HepG2 (cell line): ENCODE measurements around the gene DHTKD1. TPM values are rescaled to one million over a fixed set of nuclear protein-coding genes. Genes with fewer than 3 reads are reported as not detected.
A peak's percentile ranks its signal among the peaks of the same experiment; 100 is the strongest.

Source experiments
- BRD4 ChIP-seq: sonication (generic); formaldehyde crosslinking; IDR thresholded peaks from 2 replicates; pipeline ENCODE4 v1.4.0; 2020; ENCODE audit warnings: missing genetic modification reagents
- CBX5 ChIP-seq: sonication (generic); formaldehyde crosslinking; IDR thresholded peaks from 2 replicates; pipeline ENCODE4 v1.4.0; 2020; ENCODE audit warnings: missing genetic modification reagents, borderline replicate concordance
- JDP2 ChIP-seq: sonication (generic); formaldehyde crosslinking; IDR thresholded peaks from 2 replicates; pipeline ENCODE4 v1.8.1; 2022; ENCODE audit warnings: missing genetic modification reagents, borderline replicate concordance
- MZF1 ChIP-seq: sonication (generic); formaldehyde crosslinking; IDR thresholded peaks from 2 replicates; pipeline ENCODE4 v1.8.1; 2023; ENCODE audit warnings: mild to moderate bottlenecking, missing genetic modification reagents, borderline replicate concordance
- NFYC ChIP-seq: IDR thresholded peaks from 2 replicates; pipeline ENCODE4 v1.6.1; 2016; ENCODE audit warnings: missing genetic modification reagents, missing compliant biosample characterization
- ZFP90 ChIP-seq: sonication (generic); formaldehyde crosslinking; IDR thresholded peaks from 2 replicates; pipeline ENCODE4 v1.8.0; 2022; ENCODE audit warnings: missing genetic modification reagents, mild to moderate bottlenecking, inconsistent platforms, borderline replicate concordance
- ZNF235 ChIP-seq: sonication (generic); formaldehyde crosslinking; IDR thresholded peaks from 2 replicates; pipeline ENCODE4 v1.8.1; 2023; ENCODE audit warnings: mild to moderate bottlenecking, missing genetic modification reagents, borderline replicate concordance
- ZNF883 ChIP-seq: sonication (generic); formaldehyde crosslinking; IDR thresholded peaks from 2 replicates; pipeline ENCODE4 v1.5.1; 2020; ENCODE audit warnings: mild to moderate bottlenecking, missing genetic modification reagents; ENCODE audit errors: not compliant biosample characterization
- ZZZ3 ChIP-seq: sonication (generic); formaldehyde crosslinking; IDR thresholded peaks from 2 replicates; pipeline ENCODE4 v1.4.0; 2020; ENCODE audit warnings: missing genetic modification reagents, mild to moderate bottlenecking, borderline replicate concordance
- polyA plus RNA-seq, 8 experiments: library from polyadenylated mRNA; depleted of rRNA in 3 of 8; stranded (reverse) in 7 of 8; unstranded in 1 of 8; fragments of >200 nt; fragmentation: Illumina TruSeq in 4 of 8; extraction: Trizol in 4 of 8; gene quantifications; 2 replicates each; pipeline versions ENCODE4 v1.2.1 to v1.2.3, GENCODE V29; 2011 to 2016; ENCODE audit warnings: low read depth in 4 of 8, missing spikeins in 1 of 8, mixed read lengths in 1 of 8; ENCODE audit not compliant: insufficient read depth in 1 of 8
- total RNA-seq, 5 experiments: library from RNA; depleted of rRNA; stranded (reverse); fragments of >200 nt; fragmentation: Illumina TruSeq; extraction: Trizol; gene quantifications; 2 replicates each; pipeline ENCODE4 v1.2.3, GENCODE V29; 2016; ENCODE audit warnings: low read depth in 1 of 5
- TF ChIP-seq, protein P1 (sequence below): sonication (generic); formaldehyde crosslinking; IDR thresholded peaks from 2 replicates; pipeline ENCODE4 v1.4.0; 2020; ENCODE audit warnings: mild to moderate bottlenecking, missing genetic modification reagents
- TF ChIP-seq, protein P2 (sequence below), 2 experiments: sonication (generic) in 1 of 2; formaldehyde crosslinking in 1 of 2; IDR thresholded peaks; 2 replicates each; pipeline versions ENCODE4 v1.5.1 to v1.6.1; 2011 to 2020; ENCODE audit warnings: borderline replicate concordance in 1 of 2, low read depth in 1 of 2, low read length in 1 of 2, mild to moderate bottlenecking in 1 of 2, missing genetic modification reagents in 1 of 2, moderate library complexity in 1 of 2
- TF ChIP-seq, protein P3 (sequence below): sonication (generic); formaldehyde crosslinking; IDR thresholded peaks from 2 replicates; pipeline ENCODE4 v1.5.1; 2020; ENCODE audit warnings: mild to moderate bottlenecking, moderate library complexity, missing genetic modification reagents
- TF ChIP-seq, protein P4 (sequence below): sonication (generic); formaldehyde crosslinking; conservative IDR thresholded peaks from 2 replicates; pipeline ENCODE4 v1.5.0; 2020; ENCODE audit warnings: missing genetic modification reagents

Gene DHTKD1
- total and polyA plus RNA-seq, 2 of the 13 experiments (the other 11 are each of a cell fraction or from before 2014, with no cell fraction given) = 9.6 to 14.1 TPM

DNA sequence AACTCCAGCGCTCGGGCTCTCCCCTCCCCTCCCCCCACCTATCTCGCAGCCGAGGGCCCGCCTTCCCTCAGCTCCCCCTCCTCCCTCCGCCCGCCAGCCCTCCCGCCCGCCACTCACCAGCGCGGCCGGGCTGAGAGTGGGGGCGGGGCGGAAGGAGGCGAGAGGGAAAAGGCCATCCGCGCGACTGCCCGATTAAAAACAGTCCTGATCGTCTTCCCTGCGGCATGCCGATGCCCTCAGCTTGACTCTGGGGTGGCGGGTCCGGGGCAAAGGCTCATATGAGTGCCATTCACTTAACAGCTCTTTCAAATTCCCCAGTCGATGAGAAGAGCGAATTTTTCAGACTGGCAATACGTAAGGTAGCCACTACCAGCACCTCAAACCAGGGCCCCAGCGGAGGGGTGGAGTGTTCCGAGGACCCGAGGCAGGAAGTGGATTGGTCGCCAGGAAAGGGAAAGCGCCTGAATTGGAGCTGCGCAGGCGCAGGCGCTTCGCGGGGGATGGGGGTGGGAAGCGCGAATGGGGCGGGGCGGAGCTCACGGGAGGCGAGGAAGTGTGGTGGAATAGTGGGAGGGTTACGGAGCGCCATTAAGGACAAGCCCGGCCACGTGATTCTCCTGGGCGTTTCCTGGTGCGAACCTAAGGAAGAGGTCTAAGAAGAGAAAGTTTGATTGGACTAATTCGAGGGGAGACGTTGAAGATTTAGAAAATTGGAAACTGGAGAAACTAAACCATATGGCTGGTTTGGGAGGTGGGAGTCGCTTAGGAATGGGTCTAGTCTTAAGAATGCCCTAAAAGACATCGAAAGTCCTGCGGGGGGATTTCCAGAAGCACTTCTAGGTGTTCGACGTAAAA is 25.7 kb upstream of the DHTKD1 start, which contains the start of gene UPF2 (continued):
- TF ChIP-seq, protein P1, sequence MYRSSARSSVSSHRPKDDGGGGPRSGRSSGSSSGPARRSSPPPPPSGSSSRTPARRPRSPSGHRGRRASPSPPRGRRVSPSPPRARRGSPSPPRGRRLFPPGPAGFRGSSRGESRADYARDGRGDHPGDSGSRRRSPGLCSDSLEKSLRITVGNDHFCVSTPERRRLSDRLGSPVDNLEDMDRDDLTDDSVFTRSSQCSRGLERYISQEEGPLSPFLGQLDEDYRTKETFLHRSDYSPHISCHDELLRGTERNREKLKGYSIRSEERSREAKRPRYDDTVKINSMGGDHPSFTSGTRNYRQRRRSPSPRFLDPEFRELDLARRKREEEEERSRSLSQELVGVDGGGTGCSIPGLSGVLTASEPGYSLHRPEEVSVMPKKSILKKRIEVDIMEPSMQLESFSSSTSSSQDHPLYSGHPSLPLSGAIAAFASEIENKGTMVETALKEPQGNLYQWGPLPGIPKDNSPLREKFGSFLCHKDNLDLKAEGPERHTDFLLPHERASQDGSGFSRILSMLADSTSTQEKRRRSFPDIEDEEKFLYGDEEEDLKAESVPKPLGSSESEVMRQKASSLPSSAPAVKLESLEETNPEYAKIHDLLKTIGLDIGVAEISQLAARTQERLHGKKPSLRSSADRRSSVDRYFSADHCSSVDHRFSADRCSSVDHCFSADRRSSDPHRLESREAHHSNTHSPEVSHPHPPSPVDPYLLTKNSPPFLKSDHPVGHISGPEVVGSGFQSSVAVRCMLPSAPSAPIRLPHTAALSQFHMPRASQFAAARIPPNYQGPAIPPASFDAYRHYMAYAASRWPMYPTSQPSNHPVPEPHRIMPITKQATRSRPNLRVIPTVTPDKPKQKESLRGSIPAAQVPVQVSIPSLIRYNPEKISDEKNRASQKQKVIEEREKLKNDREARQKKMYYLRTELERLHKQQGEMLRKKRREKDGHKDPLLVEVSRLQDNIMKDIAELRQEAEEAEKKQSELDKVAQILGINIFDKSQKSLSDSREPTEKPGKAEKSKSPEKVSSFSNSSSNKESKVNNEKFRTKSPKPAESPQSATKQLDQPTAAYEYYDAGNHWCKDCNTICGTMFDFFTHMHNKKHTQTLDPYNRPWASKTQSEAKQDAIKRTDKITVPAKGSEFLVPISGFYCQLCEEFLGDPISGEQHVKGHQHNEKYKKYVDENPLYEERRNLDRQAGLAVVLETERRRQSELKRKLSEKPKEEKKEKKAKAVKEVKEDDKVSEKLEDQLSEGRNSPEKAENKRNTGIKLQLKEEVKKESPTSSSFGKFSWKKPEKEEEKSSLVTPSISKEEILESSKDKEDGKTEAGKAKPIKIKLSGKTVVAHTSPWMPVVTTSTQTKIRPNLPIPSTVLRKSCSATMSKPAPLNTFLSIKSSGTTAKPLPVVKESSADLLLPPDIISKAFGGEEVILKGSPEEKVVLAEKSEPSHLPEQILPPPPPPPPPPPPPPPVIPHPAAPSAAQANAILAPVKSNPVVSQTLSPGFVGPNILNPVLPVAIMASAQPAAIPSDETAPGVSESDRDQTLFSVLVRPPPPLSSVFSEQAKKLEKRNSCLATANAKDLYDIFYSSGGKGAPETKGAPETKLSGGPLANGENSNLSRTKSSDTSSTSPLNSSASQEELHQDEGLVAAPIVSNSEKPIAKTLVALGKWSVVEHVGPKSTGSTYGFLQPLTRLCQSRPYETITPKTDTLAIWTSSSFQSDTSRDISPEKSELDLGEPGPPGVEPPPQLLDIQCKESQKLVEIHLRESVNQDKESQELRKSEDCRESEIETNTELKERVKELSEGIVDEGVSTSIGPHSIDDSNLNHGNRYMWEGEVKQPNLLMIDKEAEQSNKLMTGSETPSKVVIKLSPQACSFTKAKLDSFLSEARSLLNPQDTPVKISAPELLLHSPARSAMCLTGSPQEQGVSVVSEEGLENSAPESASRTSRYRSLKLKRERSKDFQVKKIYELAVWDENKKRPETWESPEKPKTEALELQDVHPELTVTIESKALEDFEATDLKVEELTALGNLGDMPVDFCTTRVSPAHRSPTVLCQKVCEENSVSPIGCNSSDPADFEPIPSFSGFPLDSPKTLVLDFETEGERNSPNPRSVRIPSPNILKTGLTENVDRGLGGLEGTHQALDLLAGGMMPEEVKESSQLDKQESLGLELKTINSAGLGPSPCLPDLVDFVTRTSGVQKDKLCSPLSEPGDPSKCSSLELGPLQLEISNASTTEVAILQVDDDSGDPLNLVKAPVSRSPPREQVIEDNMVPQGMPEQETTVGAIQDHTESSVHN (CRISPR knock-in tag) = no peak
- TF ChIP-seq, protein P2, sequence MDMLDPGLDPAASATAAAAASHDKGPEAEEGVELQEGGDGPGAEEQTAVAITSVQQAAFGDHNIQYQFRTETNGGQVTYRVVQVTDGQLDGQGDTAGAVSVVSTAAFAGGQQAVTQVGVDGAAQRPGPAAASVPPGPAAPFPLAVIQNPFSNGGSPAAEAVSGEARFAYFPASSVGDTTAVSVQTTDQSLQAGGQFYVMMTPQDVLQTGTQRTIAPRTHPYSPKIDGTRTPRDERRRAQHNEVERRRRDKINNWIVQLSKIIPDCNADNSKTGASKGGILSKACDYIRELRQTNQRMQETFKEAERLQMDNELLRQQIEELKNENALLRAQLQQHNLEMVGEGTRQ (IDR thresholded peaks at IDR 0.05; ENCODE audit: low read depth, low read length) = peak; percentile 83
- TF ChIP-seq, protein P2 (CRISPR knock-in tag; IDR thresholded peaks at IDR 0.05; ENCODE audit: borderline replicate concordance) = peak; percentile 87; the same call in 1 of the 2 replicates
- TF ChIP-seq ZZZ3 (CRISPR knock-in tag) (peak; percentile 27; the same call in 1 of the 2 replicates), MZF1 (no peak), JDP2 (CRISPR knock-in tag) (no peak), BRD4 (CRISPR knock-in tag) (no peak), NFYC (CRISPR knock-in tag) (peak; percentile 50; the same call in 1 of the 2 replicates), ZNF235 (CRISPR knock-in tag) (no peak), ZNF883 (no peak), ZFP90 (CRISPR knock-in tag) (no peak), CBX5 (CRISPR knock-in tag) (no peak)
- TF ChIP-seq, protein P3, sequence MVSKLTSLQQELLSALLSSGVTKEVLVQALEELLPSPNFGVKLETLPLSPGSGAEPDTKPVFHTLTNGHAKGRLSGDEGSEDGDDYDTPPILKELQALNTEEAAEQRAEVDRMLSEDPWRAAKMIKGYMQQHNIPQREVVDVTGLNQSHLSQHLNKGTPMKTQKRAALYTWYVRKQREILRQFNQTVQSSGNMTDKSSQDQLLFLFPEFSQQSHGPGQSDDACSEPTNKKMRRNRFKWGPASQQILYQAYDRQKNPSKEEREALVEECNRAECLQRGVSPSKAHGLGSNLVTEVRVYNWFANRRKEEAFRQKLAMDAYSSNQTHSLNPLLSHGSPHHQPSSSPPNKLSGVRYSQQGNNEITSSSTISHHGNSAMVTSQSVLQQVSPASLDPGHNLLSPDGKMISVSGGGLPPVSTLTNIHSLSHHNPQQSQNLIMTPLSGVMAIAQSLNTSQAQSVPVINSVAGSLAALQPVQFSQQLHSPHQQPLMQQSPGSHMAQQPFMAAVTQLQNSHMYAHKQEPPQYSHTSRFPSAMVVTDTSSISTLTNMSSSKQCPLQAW = peak; percentile 84
- TF ChIP-seq, protein P4, sequence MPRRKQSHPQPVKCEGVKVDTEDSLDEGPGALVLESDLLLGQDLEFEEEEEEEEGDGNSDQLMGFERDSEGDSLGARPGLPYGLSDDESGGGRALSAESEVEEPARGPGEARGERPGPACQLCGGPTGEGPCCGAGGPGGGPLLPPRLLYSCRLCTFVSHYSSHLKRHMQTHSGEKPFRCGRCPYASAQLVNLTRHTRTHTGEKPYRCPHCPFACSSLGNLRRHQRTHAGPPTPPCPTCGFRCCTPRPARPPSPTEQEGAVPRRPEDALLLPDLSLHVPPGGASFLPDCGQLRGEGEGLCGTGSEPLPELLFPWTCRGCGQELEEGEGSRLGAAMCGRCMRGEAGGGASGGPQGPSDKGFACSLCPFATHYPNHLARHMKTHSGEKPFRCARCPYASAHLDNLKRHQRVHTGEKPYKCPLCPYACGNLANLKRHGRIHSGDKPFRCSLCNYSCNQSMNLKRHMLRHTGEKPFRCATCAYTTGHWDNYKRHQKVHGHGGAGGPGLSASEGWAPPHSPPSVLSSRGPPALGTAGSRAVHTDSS (CRISPR knock-in tag) = no peak
